A549 (cell line): ENCODE data around the gene PDSS2. TPM values are rescaled to one million over a fixed set of nuclear protein-coding genes. Genes with fewer than 3 reads are reported as not detected.

Experiments
- ATAC-seq, 2 experiments: fragments of 200-7000 bp in 1 of 2; fragments of >200 bp in 1 of 2; cut with Nextera tagmentation in 1 of 2; cut with Tn5 transposase in 1 of 2; 3 replicates each; pipeline versions ENCODE4 v1.8.0 to v1.9.1; 2018 to 2020; ENCODE audit warnings: mild to moderate bottlenecking in 1 of 2, moderate library complexity in 1 of 2
- CTCF ChIA-PET: fragments of 300-600 bp; sonication (Branson Sonifier 250); formaldehyde crosslinking; extraction: SDS; loops from one replicate; lab custom pipeline; 2021; ENCODE audit warnings: antibody characterized with exemption, inconsistent platforms; lab: Yijun Ruan, JAX
- POLR2A ChIA-PET: fragments of 350-600 bp; formaldehyde crosslinking; extraction: SDS; loops from one replicate; lab custom pipeline; 2021; ENCODE audit warnings: antibody characterized with exemption, inconsistent platforms; lab: Yijun Ruan, JAX
- DNase-seq, 2 experiments: peaks; one replicate each; pipeline versions ENCODE4 v3.0.0 to v3.0.0-alpha.2; 2011 to 2016; ENCODE audit warnings: low read depth in 1 of 2, low spot score in 1 of 2
- FAIRE-seq: peaks from 2 replicates; lab custom pipeline; 2011; peaks lifted over from hg19 to GRCh38; lab: Jason Lieb, UNC
- H3K27ac ChIP-seq, 2 experiments: fragments of >200 bp; sonication (Bioruptor Twin); formaldehyde crosslinking; 3 replicates each; pipeline ENCODE4 v1.5.1; 2016 to 2017
- H3K4me1 ChIP-seq: fragments of >200 bp; sonication (Bioruptor Twin); formaldehyde crosslinking; 3 replicates; pipeline ENCODE4 v1.6.1; 2016
- H3K4me2 ChIP-seq: fragments of >200 bp; sonication (Bioruptor Twin); formaldehyde crosslinking; 3 replicates; pipeline ENCODE4 v1.6.1; 2016
- H3K4me3 ChIP-seq: fragments of >200 bp; sonication (Bioruptor Twin); formaldehyde crosslinking; 3 replicates; pipeline ENCODE4 v1.5.1; 2016
- H3K9me3 ChIP-seq: fragments of >200 bp; sonication (Bioruptor Twin); formaldehyde crosslinking; 3 replicates; pipeline ENCODE4 v1.6.1; 2016
- BHLHE40 ChIP-seq: IDR thresholded peaks from 2 replicates; pipeline ENCODE4 v1.6.1; 2012; ENCODE audit warnings: low read depth, low read length, inconsistent platforms
- CBX2 ChIP-seq: fragments of 200-600 bp; sonication (generic); IDR thresholded peaks from 2 replicates; pipeline ENCODE4 v1.6.1; 2016; ENCODE audit warnings: low read depth, mild to moderate bottlenecking, borderline replicate concordance
- CBX8 ChIP-seq: fragments of 200-600 bp; sonication (generic); IDR thresholded peaks from 2 replicates; pipeline ENCODE4 v1.6.1; 2016
- CHD2 ChIP-seq: fragments of 150-350 bp; IDR thresholded peaks from 2 replicates; pipeline ENCODE4 v1.6.1; 2014; ENCODE audit warnings: low read length; ENCODE audit not compliant: partially characterized antibody
- EHMT2 ChIP-seq: fragments of 200-600 bp; sonication (generic); IDR thresholded peaks from 2 replicates; pipeline ENCODE4 v1.6.1; 2016; ENCODE audit warnings: antibody characterized with exemption, low read depth, mild to moderate bottlenecking, moderate library complexity
- FOSB ChIP-seq: fragments of 250-450 bp; sonication (Bioruptor Pico); IDR thresholded peaks from 2 replicates; pipeline ENCODE4 v1.5.0; 2020; ENCODE audit warnings: mild to moderate bottlenecking, moderate library complexity
- GATA3 ChIP-seq: IDR thresholded peaks from 2 replicates; pipeline ENCODE4 v1.6.1; 2012; ENCODE audit warnings: borderline replicate concordance
- HEYL ChIP-seq: fragments of 250-450 bp; sonication (Bioruptor Pico); IDR thresholded peaks from 2 replicates; pipeline ENCODE4 v1.8.0; 2021; ENCODE audit warnings: mild to moderate bottlenecking, moderate library complexity
- HOXA7 ChIP-seq: fragments of 250-450 bp; sonication (Bioruptor Pico); IDR thresholded peaks from 2 replicates; pipeline ENCODE4 v1.5.0; 2020; ENCODE audit warnings: mild to moderate bottlenecking, moderate library complexity
- HOXB13 ChIP-seq: fragments of 250-450 bp; sonication (Bioruptor Pico); IDR thresholded peaks from 2 replicates; pipeline ENCODE4 v1.5.0; 2020; ENCODE audit warnings: low read depth, mild to moderate bottlenecking, moderate library complexity
- HOXB5 ChIP-seq: fragments of 250-450 bp; sonication (Bioruptor Pico); IDR thresholded peaks from 2 replicates; pipeline ENCODE4 v1.5.0; 2020; ENCODE audit warnings: mild to moderate bottlenecking, moderate library complexity
- JUNB ChIP-seq: fragments of >200 bp; sonication (Bioruptor Twin); formaldehyde crosslinking; IDR thresholded peaks from 2 replicates; pipeline ENCODE4 v1.6.1; 2016
- KDM1A ChIP-seq: fragments of 200-600 bp; sonication (generic); IDR thresholded peaks from 2 replicates; pipeline ENCODE4 v1.6.1; 2016; ENCODE audit warnings: low read depth, mild to moderate bottlenecking
- KDM5A ChIP-seq: fragments of 200-600 bp; sonication (generic); IDR thresholded peaks from 2 replicates; pipeline ENCODE4 v1.6.1; 2016; ENCODE audit warnings: antibody characterized with exemption, mild to moderate bottlenecking
- NR3C1 ChIP-seq: fragments of >200 bp; sonication (Bioruptor Twin); formaldehyde crosslinking; IDR thresholded peaks from 3 replicates; pipeline ENCODE4 v1.6.1; 2017
- PHF8 ChIP-seq: fragments of 200-600 bp; sonication (generic); IDR thresholded peaks from 2 replicates; pipeline ENCODE4 v1.6.1; 2016; ENCODE audit warnings: low read depth, mild to moderate bottlenecking, antibody characterized with exemption, moderate library complexity, borderline replicate concordance
- POLR2A ChIP-seq: IDR thresholded peaks from 2 replicates; pipeline ENCODE4 v1.6.1; 2012; ENCODE audit warnings: mild to moderate bottlenecking, low read length
- POLR2AphosphoS2 ChIP-seq: conservative IDR thresholded peaks from 2 replicates; pipeline ENCODE4 v1.6.1; 2012; ENCODE audit warnings: low read length, improper control_type of control experiment, inconsistent platforms
- RAD21 ChIP-seq, 2 experiments: fragments of >200 bp in 1 of 2; sonication (Bioruptor Twin) in 1 of 2; formaldehyde crosslinking in 1 of 2; IDR thresholded peaks in 1 of 2; conservative IDR thresholded peaks in 1 of 2; 2 replicates in 1 of 2; 3 replicates in 1 of 2; pipeline ENCODE4 v1.6.1; 2012 to 2018; ENCODE audit warnings: inconsistent platforms in 1 of 2
- RFX5 ChIP-seq: fragments of 450-650 bp; IDR thresholded peaks from 2 replicates; pipeline ENCODE4 v1.7.1; 2014; ENCODE audit warnings: antibody characterized with exemption, mild to moderate bottlenecking, moderate library complexity
- SREBF2 ChIP-seq: fragments of 450-650 bp; IDR thresholded peaks from 2 replicates; pipeline ENCODE4 v1.6.1; 2014; ENCODE audit warnings: mild to moderate bottlenecking, moderate library complexity
- TFCP2L1 ChIP-seq: fragments of 250-450 bp; sonication (Bioruptor Pico); IDR thresholded peaks from 2 replicates; pipeline ENCODE4 v1.5.0; 2021; ENCODE audit warnings: mild to moderate bottlenecking
- TP53 ChIP-seq: fragments of 250-450 bp; sonication (Bioruptor Pico); IDR thresholded peaks from 2 replicates; pipeline ENCODE4 v1.5.0; 2021; ENCODE audit warnings: mild to moderate bottlenecking, moderate library complexity
- USF2 ChIP-seq: fragments of 450-650 bp; IDR thresholded peaks from 2 replicates; pipeline ENCODE4 v1.6.1; 2014; ENCODE audit warnings: antibody characterized with exemption
- ZC3H11A ChIP-seq: fragments of 450-650 bp; IDR thresholded peaks from 2 replicates; pipeline ENCODE4 v1.6.1; 2014; ENCODE audit warnings: antibody characterized with exemption, mild to moderate bottlenecking
- ZNF302 ChIP-seq: fragments of 250-450 bp; sonication (Bioruptor Pico); IDR thresholded peaks from 2 replicates; pipeline ENCODE4 v1.9.0; 2021; ENCODE audit warnings: inconsistent platforms, mild to moderate bottlenecking, moderate library complexity
- ZSCAN20 ChIP-seq: fragments of 250-450 bp; sonication (Bioruptor Pico); IDR thresholded peaks from 2 replicates; pipeline ENCODE4 v1.8.0; 2022; ENCODE audit warnings: mild to moderate bottlenecking, moderate library complexity
- WGBS: methylation state at CpG from one replicate; pipeline ENCODE4 v1.1.6; 2017; ENCODE audit errors: missing lambda C conversion rate; 5-methylcytosine and 5-hydroxymethylcytosine counted together
- polyA plus RNA-seq, 4 experiments: library from polyadenylated mRNA; depleted of rRNA in 3 of 4; stranded (reverse); fragments of >200 nt; fragmentation: RNase III in 1 of 4; extraction: RNeasy Plus Mini Kit Qiagen cat#74134 plus additional on column Dnase treatment in 1 of 4; gene quantifications; 2 replicates in 3 of 4; 3 replicates in 1 of 4; pipeline ENCODE4 v1.2.3, GENCODE V29; 2011 to 2017
- TF ChIP-seq, protein P1 (sequence below): fragments of 250-450 bp; sonication (Bioruptor Pico); IDR thresholded peaks from 2 replicates; pipeline ENCODE4 v1.5.0; 2021; ENCODE audit warnings: mild to moderate bottlenecking, moderate library complexity, borderline replicate concordance

The PDSS2 gene
- polyA plus RNA-seq, 2 of the 4 experiments (the other 2 are of a cell fraction): 7.2 to 17.3 TPM

GRCh38 chr6:107305391-107305790 is 154.0 kb downstream of the PDSS2 start (continued):
- no peak for TF ChIP-seq USF2
- no peak for TF ChIP-seq ZC3H11A
- no peak for TF ChIP-seq HEYL (CRISPR knock-in tag)
- no peak for TF ChIP-seq HOXB5 (CRISPR knock-in tag)
- TF ChIP-seq FOSB (CRISPR knock-in tag): no peak

GRCh38 chr6:107304421-107305025 is 154.8 kb downstream of the PDSS2 start:
- no peak overlapping the region for H3K27ac ChIP-seq
- no peaks in the 10 kb centered on the region for H3K9me3 ChIP-seq
- no peak overlapping the region for H3K4me2 ChIP-seq
- ChIA-PET CTCF (no interaction called here), POLR2A (no interaction called here)
- H3K4me3 ChIP-seq: no peak overlapping the region
- TF ChIP-seq HOXB13 (CRISPR knock-in tag): no peak
- no peak for TF ChIP-seq HOXA7 (CRISPR knock-in tag)
- TF ChIP-seq CBX8: no peak
- TF ChIP-seq SREBF2: no peak
- no peak for TF ChIP-seq ZSCAN20 (CRISPR knock-in tag)
- TF ChIP-seq GATA3: no peak
- no peak for TF ChIP-seq TP53 (CRISPR knock-in tag)
- no peak for TF ChIP-seq HEYL (CRISPR knock-in tag)
- TF ChIP-seq PHF8: no peak
- TF ChIP-seq ZNF302 (CRISPR knock-in tag): no peak
- no peak for FAIRE-seq
- no peak for DNase-seq
- H3K4me1 ChIP-seq: no peaks in the 10 kb centered on the region
- ATAC-seq: no peak
- 77% methylated on average over 5 of the region's 5 CpGs for WGBS

DNA sequence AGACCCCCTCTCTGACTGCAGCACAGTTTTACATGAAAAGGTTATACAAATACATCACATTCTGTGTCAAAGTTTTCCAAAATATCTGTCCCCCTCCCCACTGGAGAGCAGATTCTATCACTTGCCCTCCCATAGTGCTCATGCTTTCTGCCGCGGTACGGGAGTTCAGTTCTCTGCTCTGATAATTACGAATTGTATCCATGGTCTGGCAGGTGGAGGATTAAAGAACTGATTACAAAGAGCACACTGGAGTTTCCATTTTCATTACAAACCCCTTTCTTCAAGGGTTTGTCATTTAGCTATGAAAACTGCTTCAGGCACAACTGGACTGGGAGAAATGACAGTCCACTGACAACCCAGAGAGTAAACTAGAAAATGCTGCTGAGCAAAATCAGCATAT is 166.0 kb downstream of the PDSS2 start:
- ChIA-PET POLR2A (no interaction called here), CTCF (interaction anchor here (0.6 kb wide), 1 partner anchor 170 kb away, joined by 3 read pairs; no protein-coding TSS in a partner anchor)
- Histone ChIP-seq H3K4me1 (no peaks in the 10 kb centered on the region), H3K4me3 (no peak overlapping the region), H3K4me2 (no peak overlapping the region), H3K9me3 (no peaks in the 10 kb centered on the region), H3K27ac (no peak overlapping the region)
- WGBS: 99% methylated on average over 4 of the region's 4 CpGs
- TF ChIP-seq EHMT2 (no peak), RFX5 (no peak), NR3C1 (no peak), GATA3 (no peak), KDM1A (no peak), TFCP2L1 (CRISPR knock-in tag) (no peak), FOSB (CRISPR knock-in tag) (no peak), CBX2 (no peak), KDM5A (no peak), POLR2A (no peak), PHF8 (no peak), CHD2 (no peak), RAD21 (conservative IDR thresholded peaks at IDR 0.05 in 1 of 2, IDR thresholded peaks at IDR 0.05 in 1 of 2) (no peak), JUNB (no peak), BHLHE40 (no peak), POLR2AphosphoS2 (no peak)
- TF ChIP-seq, protein P1, sequence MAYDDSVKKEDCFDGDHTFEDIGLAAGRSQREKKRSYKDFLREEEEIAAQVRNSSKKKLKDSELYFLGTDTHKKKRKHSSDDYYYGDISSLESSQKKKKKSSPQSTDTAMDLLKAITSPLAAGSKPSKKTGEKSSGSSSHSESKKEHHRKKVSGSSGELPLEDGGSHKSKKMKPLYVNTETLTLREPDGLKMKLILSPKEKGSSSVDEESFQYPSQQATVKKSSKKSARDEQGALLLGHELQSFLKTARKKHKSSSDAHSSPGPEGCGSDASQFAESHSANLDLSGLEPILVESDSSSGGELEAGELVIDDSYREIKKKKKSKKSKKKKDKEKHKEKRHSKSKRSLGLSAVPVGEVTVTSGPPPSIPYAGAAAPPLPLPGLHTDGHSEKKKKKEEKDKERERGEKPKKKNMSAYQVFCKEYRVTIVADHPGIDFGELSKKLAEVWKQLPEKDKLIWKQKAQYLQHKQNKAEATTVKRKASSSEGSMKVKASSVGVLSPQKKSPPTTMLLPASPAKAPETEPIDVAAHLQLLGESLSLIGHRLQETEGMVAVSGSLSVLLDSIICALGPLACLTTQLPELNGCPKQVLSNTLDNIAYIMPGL: no peak
- no peak for DNase-seq
- no peak for FAIRE-seq
- no peak for ATAC-seq
